Hepatocyte (in vitro differentiated cells): ENCODE results near the gene CMA1.

Experiments used
- EZH2 ChIP-seq: fragments of 200-600 bp; sonication (generic); IDR thresholded peaks from 2 replicates; pipeline ENCODE4 v1.6.1; 2016; ENCODE audit warnings: antibody characterized with exemption, mild to moderate bottlenecking, borderline replicate concordance
- TF ChIP-seq, protein P1 (sequence below): fragments of 200-600 bp; sonication (generic); IDR thresholded peaks from 2 replicates; pipeline ENCODE4 v1.5.1; 2016; ENCODE audit warnings: antibody characterized with exemption, mild to moderate bottlenecking; ENCODE audit not compliant: poor library complexity

DNA sequence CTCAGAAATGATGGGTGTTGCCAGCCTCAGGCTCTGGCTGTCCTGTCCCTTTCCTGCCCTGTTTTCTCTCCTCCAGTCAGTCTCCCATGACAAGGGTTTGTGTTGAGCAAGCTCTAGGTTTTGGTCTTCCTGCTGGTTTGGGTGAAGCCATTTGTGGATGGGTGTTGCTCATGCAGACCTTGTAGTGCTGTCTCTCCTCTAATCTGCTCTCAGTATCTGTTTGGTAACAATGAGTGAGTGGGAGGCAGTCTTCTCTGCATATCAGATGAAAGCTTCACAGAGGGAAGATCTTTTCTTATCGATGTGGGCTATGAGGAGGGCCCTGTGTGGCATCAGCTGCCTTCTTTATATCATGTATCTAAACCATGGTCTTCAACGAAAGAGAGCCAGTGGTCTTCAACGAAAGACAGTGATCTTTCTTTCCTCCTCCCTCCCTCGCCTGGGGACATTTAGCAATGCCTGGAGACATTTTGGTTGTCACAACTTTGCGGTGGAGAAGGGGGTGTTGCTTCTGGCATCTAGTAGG, 3.6 kb downstream of the CMA1 start:
- TF ChIP-seq, protein P1, sequence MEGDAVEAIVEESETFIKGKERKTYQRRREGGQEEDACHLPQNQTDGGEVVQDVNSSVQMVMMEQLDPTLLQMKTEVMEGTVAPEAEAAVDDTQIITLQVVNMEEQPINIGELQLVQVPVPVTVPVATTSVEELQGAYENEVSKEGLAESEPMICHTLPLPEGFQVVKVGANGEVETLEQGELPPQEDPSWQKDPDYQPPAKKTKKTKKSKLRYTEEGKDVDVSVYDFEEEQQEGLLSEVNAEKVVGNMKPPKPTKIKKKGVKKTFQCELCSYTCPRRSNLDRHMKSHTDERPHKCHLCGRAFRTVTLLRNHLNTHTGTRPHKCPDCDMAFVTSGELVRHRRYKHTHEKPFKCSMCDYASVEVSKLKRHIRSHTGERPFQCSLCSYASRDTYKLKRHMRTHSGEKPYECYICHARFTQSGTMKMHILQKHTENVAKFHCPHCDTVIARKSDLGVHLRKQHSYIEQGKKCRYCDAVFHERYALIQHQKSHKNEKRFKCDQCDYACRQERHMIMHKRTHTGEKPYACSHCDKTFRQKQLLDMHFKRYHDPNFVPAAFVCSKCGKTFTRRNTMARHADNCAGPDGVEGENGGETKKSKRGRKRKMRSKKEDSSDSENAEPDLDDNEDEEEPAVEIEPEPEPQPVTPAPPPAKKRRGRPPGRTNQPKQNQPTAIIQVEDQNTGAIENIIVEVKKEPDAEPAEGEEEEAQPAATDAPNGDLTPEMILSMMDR, result no peak
- no peak for TF ChIP-seq EZH2
